ENCODE results near the gene INAFM2.

DNA sequence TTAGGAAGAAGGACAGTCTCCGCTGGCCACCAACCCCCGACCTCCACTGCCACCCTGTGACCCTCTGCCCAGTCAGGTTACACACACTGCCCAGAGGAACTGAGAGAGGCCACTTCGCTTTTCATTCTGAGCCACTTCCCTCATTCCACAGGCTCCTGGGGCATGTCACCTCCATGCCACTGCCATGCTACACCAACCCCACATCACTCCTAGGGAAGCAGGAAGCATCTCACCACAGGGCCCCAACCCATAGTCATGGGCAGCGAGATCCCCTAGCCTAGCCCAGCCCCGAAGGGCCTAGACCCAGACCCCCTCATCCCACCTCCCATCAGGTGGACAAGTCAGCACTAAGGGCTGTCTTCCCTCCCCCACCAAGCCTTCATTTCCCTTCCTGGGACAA lies 17.1 kb upstream of the INAFM2 start:
- TF ChIP-seq, protein P1, sequence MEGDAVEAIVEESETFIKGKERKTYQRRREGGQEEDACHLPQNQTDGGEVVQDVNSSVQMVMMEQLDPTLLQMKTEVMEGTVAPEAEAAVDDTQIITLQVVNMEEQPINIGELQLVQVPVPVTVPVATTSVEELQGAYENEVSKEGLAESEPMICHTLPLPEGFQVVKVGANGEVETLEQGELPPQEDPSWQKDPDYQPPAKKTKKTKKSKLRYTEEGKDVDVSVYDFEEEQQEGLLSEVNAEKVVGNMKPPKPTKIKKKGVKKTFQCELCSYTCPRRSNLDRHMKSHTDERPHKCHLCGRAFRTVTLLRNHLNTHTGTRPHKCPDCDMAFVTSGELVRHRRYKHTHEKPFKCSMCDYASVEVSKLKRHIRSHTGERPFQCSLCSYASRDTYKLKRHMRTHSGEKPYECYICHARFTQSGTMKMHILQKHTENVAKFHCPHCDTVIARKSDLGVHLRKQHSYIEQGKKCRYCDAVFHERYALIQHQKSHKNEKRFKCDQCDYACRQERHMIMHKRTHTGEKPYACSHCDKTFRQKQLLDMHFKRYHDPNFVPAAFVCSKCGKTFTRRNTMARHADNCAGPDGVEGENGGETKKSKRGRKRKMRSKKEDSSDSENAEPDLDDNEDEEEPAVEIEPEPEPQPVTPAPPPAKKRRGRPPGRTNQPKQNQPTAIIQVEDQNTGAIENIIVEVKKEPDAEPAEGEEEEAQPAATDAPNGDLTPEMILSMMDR (IDR thresholded peaks at IDR 0.05) = no peak
- TF ChIP-seq EZH2 (IDR thresholded peaks at IDR 0.05) = no peak
- TF ChIP-seq EZH2phosphoT487 (IDR thresholded peaks at IDR 0.05) = no peak
